Trophoblast cell (in vitro differentiated cells and primary cell): ENCODE data around the gene FEZF1.

ENCODE experiments used
- DNase-seq, 2 donors: peaks; one replicate each; pipeline ENCODE4 v3.0.0-alpha.2; 2016
- H2AFZ ChIP-seq: 2 replicates; pipeline ENCODE4 v1.6.1; 2013; ENCODE audit warnings: low read length, moderate library complexity, mild to moderate bottlenecking; ENCODE audit not compliant: insufficient read depth, poor library complexity
- H2AK5ac ChIP-seq: 2 replicates; pipeline ENCODE4 v1.6.1; 2013; ENCODE audit warnings: mild to moderate bottlenecking, low read length
- H2BK120ac ChIP-seq: 2 replicates; pipeline ENCODE4 v1.6.1; 2013; ENCODE audit warnings: low read length, mild to moderate bottlenecking, moderate library complexity; ENCODE audit not compliant: insufficient read depth, poor library complexity
- H2BK12ac ChIP-seq: 2 replicates; pipeline ENCODE4 v1.6.1; 2013; ENCODE audit warnings: mild to moderate bottlenecking, low read length, moderate library complexity
- H2BK5ac ChIP-seq: 2 replicates; pipeline ENCODE4 v1.6.1; 2013; ENCODE audit warnings: low read length, low read depth, moderate library complexity, mild to moderate bottlenecking; ENCODE audit not compliant: poor library complexity
- H3K14ac ChIP-seq: 2 replicates; pipeline ENCODE4 v1.6.1; 2013; ENCODE audit warnings: mild to moderate bottlenecking, low read length
- H3K18ac ChIP-seq: 2 replicates; pipeline ENCODE4 v1.6.1; 2013; ENCODE audit warnings: mild to moderate bottlenecking, low read length
- H3K23ac ChIP-seq: 2 replicates; pipeline ENCODE4 v1.6.1; 2013; ENCODE audit warnings: low read length
- H3K27ac ChIP-seq: 2 replicates; pipeline ENCODE4 v1.5.1; 2013; ENCODE audit warnings: low read depth, mild to moderate bottlenecking, inconsistent platforms, low read length, moderate library complexity
- H3K27me3 ChIP-seq: 2 replicates; pipeline ENCODE4 v1.6.1; 2013; ENCODE audit warnings: inconsistent platforms, mild to moderate bottlenecking, low read length, moderate library complexity; ENCODE audit not compliant: insufficient read depth
- H3K36me3 ChIP-seq, 2 experiments: 1 replicate in 1 of 2; 2 replicates in 1 of 2; pipeline ENCODE4 v1.6.1; 2013; ENCODE audit warnings: low read length in 2 of 2, mild to moderate bottlenecking in 2 of 2, moderate library complexity in 1 of 2; ENCODE audit not compliant: insufficient read depth in 2 of 2, control insufficient read depth in 1 of 2
- H3K4ac ChIP-seq: 2 replicates; pipeline ENCODE4 v1.6.1; 2013; ENCODE audit warnings: low read depth, mild to moderate bottlenecking, low read length, moderate library complexity
- H3K4me1 ChIP-seq, 2 experiments: 1 replicate in 1 of 2; 2 replicates in 1 of 2; pipeline ENCODE4 v1.6.1; 2013; ENCODE audit warnings: low read length in 2 of 2, mild to moderate bottlenecking in 2 of 2, moderate library complexity in 1 of 2; ENCODE audit not compliant: insufficient read depth in 2 of 2, control insufficient read depth in 1 of 2
- H3K4me2 ChIP-seq: 2 replicates; pipeline ENCODE4 v1.6.1; 2013; ENCODE audit warnings: inconsistent platforms, mild to moderate bottlenecking, low read length, moderate library complexity
- H3K4me3 ChIP-seq: 2 replicates; pipeline ENCODE4 v1.5.1; 2013; ENCODE audit warnings: mild to moderate bottlenecking, low read depth, low read length, inconsistent platforms
- H3K79me1 ChIP-seq: one replicate; pipeline ENCODE4 v1.6.1; 2013; ENCODE audit warnings: low read length
- H3K79me2 ChIP-seq: 2 replicates; pipeline ENCODE4 v1.6.1; 2013; ENCODE audit warnings: low read length, mild to moderate bottlenecking; ENCODE audit not compliant: control insufficient read depth, insufficient read depth, poor library complexity
- H3K9ac ChIP-seq: 2 replicates; pipeline ENCODE4 v1.6.1; 2013; ENCODE audit warnings: mild to moderate bottlenecking, low read length
- H3K9me3 ChIP-seq: 2 replicates; pipeline ENCODE4 v1.6.1; 2013; ENCODE audit warnings: low read depth, mild to moderate bottlenecking, control low read depth, inconsistent platforms, low read length; ENCODE audit not compliant: insufficient read depth
- H4K12ac ChIP-seq: 2 replicates; pipeline ENCODE4 v1.6.1; 2013; ENCODE audit warnings: low read depth, mild to moderate bottlenecking, low read length, moderate library complexity
- H4K8ac ChIP-seq: 2 replicates; pipeline ENCODE4 v1.6.1; 2013; ENCODE audit warnings: low read depth, mild to moderate bottlenecking, low read length, moderate library complexity
- H4K91ac ChIP-seq: one replicate; pipeline ENCODE4 v1.6.1; 2013; ENCODE audit warnings: low read depth, mild to moderate bottlenecking, low read length, moderate library complexity
- WGBS: extraction: QIAGEN DNeasy Blood & Tissue Kit; methylation state at CpG from one replicate; pipeline ENCODE4 v1.1.7; 2013; ENCODE audit warnings: missing lambda C conversion rate; ENCODE audit not compliant: insufficient read length, insufficient coverage; ENCODE audit errors: extremely low coverage; 5-methylcytosine and 5-hydroxymethylcytosine counted together

The FEZF1 gene

GRCh38 chr7:122268101-122268500 is 36.4 kb downstream of the FEZF1 start:
- H3K18ac ChIP-seq = no peak overlapping the region
- no peak overlapping the region for H2BK120ac ChIP-seq
- no peak overlapping the region for H4K91ac ChIP-seq
- no peaks in the 10 kb centered on the region for H3K27me3 ChIP-seq
- H3K4me2 ChIP-seq = no peak overlapping the region
- H2AFZ ChIP-seq = no peak overlapping the region
- no peak overlapping the region for H3K14ac ChIP-seq
- DNase-seq = no peak
- no peaks in the 10 kb centered on the region for H3K36me3 ChIP-seq
- H4K12ac ChIP-seq = no peak overlapping the region
- H3K9me3 ChIP-seq = no peaks in the 10 kb centered on the region
- no peak overlapping the region for H3K27ac ChIP-seq
- WGBS = no CpG with 5 or more reads among the region's 3 CpGs
- H2BK12ac ChIP-seq = no peak overlapping the region
- no peak overlapping the region for H3K9ac ChIP-seq
- no peak overlapping the region for H3K23ac ChIP-seq
- H3K79me1 ChIP-seq = no peaks in the 10 kb centered on the region
- H4K8ac ChIP-seq = no peak overlapping the region
- H3K79me2 ChIP-seq = no peaks in the 10 kb centered on the region
- no peaks in the 10 kb centered on the region for H3K4me1 ChIP-seq
- no peak overlapping the region for H3K4me3 ChIP-seq
- no peak overlapping the region for H2AK5ac ChIP-seq
- no peak overlapping the region for H3K4ac ChIP-seq
- no peak overlapping the region for H2BK5ac ChIP-seq

GRCh38 chr7:122262246-122262645 is 42.3 kb downstream of the FEZF1 start:
- no peak overlapping the region for H3K23ac ChIP-seq
- H4K91ac ChIP-seq = no peak overlapping the region
- H2BK12ac ChIP-seq = no peak overlapping the region
- H2BK120ac ChIP-seq = no peak overlapping the region
- H2AK5ac ChIP-seq = no peak overlapping the region
- H3K14ac ChIP-seq = no peak overlapping the region
- DNase-seq = peak in 1 of 2 donors; percentile 32
- no peak overlapping the region for H3K4ac ChIP-seq
- H3K79me2 ChIP-seq = no peaks in the 10 kb centered on the region
- no peaks in the 10 kb centered on the region for H3K27me3 ChIP-seq
- no CpG with 5 or more reads among the region's 4 CpGs for WGBS
- H3K79me1 ChIP-seq = no peaks in the 10 kb centered on the region
- H3K27ac ChIP-seq = no peak overlapping the region
- no peak overlapping the region for H3K9ac ChIP-seq
- peaks cover 0 to under 1% of the 10 kb centered on the region in 2 experiments for H3K4me1 ChIP-seq
- H4K8ac ChIP-seq = no peak overlapping the region
- no peak overlapping the region for H2AFZ ChIP-seq
- no peak overlapping the region for H3K18ac ChIP-seq
- H4K12ac ChIP-seq = no peak overlapping the region
- H2BK5ac ChIP-seq = no peak overlapping the region
- no peaks in the 10 kb centered on the region for H3K9me3 ChIP-seq
- H3K4me3 ChIP-seq = no peak overlapping the region
- H3K4me2 ChIP-seq = no peak overlapping the region
- H3K36me3 ChIP-seq = no peaks in the 10 kb centered on the region

GRCh38 chr7:122261442-122261841 is 43.1 kb downstream of the FEZF1 start:
- Histone ChIP-seq H2BK12ac (no peak overlapping the region), H4K12ac (no peak overlapping the region), H3K27me3 (no peaks in the 10 kb centered on the region), H3K18ac (no peak overlapping the region), H3K14ac (no peak overlapping the region), H3K79me2 (no peaks in the 10 kb centered on the region), H3K4me3 (no peak overlapping the region), H3K27ac (no peak overlapping the region), H3K9me3 (no peaks in the 10 kb centered on the region), H4K91ac (no peak overlapping the region), H4K8ac (no peak overlapping the region), H3K9ac (no peak overlapping the region), H2BK5ac (no peak overlapping the region), H3K79me1 (no peaks in the 10 kb centered on the region), H3K36me3 (no peaks in the 10 kb centered on the region), H3K4me1 (peaks cover 0 to 4% of the 10 kb centered on the region in 2 experiments), H2BK120ac (no peak overlapping the region), H3K4ac (no peak overlapping the region), H2AK5ac (no peak overlapping the region), H3K4me2 (no peak overlapping the region), H3K23ac (no peak overlapping the region), H2AFZ (no peak overlapping the region)
- WGBS = 100% methylated on average over 2 of the region's 4 CpGs
- DNase-seq = no peak

GRCh38 chr7:122261016-122261415 is 43.5 kb downstream of the FEZF1 start:
- H3K4ac ChIP-seq = no peak overlapping the region
- H2BK5ac ChIP-seq = no peak overlapping the region
- H2AK5ac ChIP-seq = no peak overlapping the region
- H3K4me3 ChIP-seq = no peak overlapping the region
- no peak for DNase-seq
- no peak overlapping the region for H3K27ac ChIP-seq
- no peak overlapping the region for H2AFZ ChIP-seq
- no peak overlapping the region for H3K9ac ChIP-seq
- no peaks in the 10 kb centered on the region for H3K79me2 ChIP-seq
- no peak overlapping the region for H4K12ac ChIP-seq
- H3K23ac ChIP-seq = no peak overlapping the region
- no peaks in the 10 kb centered on the region for H3K36me3 ChIP-seq
- no peak overlapping the region for H2BK12ac ChIP-seq
- H3K79me1 ChIP-seq = no peaks in the 10 kb centered on the region
- H4K8ac ChIP-seq = no peak overlapping the region
- no peak overlapping the region for H3K4me2 ChIP-seq
- no peaks in the 10 kb centered on the region for H3K27me3 ChIP-seq
- H3K4me1 ChIP-seq = peaks cover 0 to 4% of the 10 kb centered on the region in 2 experiments
- no peak overlapping the region for H3K14ac ChIP-seq
- no peak overlapping the region for H3K18ac ChIP-seq
- no peak overlapping the region for H2BK120ac ChIP-seq
- no peak overlapping the region for H4K91ac ChIP-seq
- no peaks in the 10 kb centered on the region for H3K9me3 ChIP-seq
